SH-SY5Y (cell line): Measurements from ENCODE around the gene KCNJ6.

ENCODE experiments used
- GATA2 ChIP-seq: IDR thresholded peaks from 2 replicates; pipeline ENCODE4 v1.6.1; 2011; ENCODE audit warnings: mild to moderate bottlenecking, low read depth, low read length
- GATA3 ChIP-seq: IDR thresholded peaks from 2 replicates; pipeline ENCODE4 v1.6.1; 2011; ENCODE audit warnings: low read depth, mild to moderate bottlenecking, low read length, moderate library complexity

DNA sequence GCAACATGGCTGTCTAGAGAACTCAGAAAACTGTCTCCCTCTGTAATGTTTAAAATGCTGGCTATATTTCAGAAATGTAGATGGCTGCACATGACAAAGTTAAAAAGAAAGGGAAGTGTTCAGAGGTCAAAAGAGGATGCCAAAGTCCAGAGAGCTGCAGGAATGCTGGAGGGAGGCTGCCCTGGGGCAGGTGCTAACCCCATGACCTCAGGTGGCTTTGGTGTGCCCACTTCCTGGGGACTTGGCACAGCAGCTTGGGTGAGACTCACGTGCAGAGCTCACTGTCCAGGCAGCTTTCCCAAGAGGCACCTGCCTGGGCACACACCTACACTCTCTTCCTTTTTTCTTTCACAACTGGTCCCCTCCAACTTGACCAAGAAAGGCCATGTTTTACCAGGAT lies 256.4 kb downstream of the KCNJ6 start:
- TF ChIP-seq GATA2 (no peak), GATA3 (no peak)
